RWPE2 (cell line): ENCODE measurements around the gene ACIN1.

Experiments
- ATAC-seq: fragments of 200-7000 bp; cut with Tn5 transposase; 3 replicates; pipeline ENCODE4 v1.9.1; 2021; ENCODE audit warnings: low read depth
- DNase-seq: peaks from one replicate; pipeline ENCODE4 v3.0.0-alpha.2; 2020; ENCODE audit warnings: low spot score
- H3K27ac ChIP-seq: fragments of 450-650 bp; 2 replicates; pipeline ENCODE4 v1.5.1; 2017; ENCODE audit warnings: mild to moderate bottlenecking; ENCODE audit not compliant: poor library complexity, severe bottlenecking
- H3K27me3 ChIP-seq: fragments of 250-450 bp; sonication (Bioruptor Pico); 2 replicates; pipeline ENCODE4 v1.5.1; 2021; ENCODE audit warnings: mild to moderate bottlenecking, moderate library complexity; ENCODE audit not compliant: insufficient read depth, poor library complexity, severe bottlenecking
- H3K36me3 ChIP-seq: fragments of 250-450 bp; sonication (Bioruptor Pico); 2 replicates; pipeline ENCODE4 v1.5.1; 2020; ENCODE audit warnings: low read depth, mild to moderate bottlenecking, moderate library complexity
- H3K4me1 ChIP-seq: fragments of 250-450 bp; sonication (Bioruptor Pico); 2 replicates; pipeline ENCODE4 v1.5.1; 2021; ENCODE audit warnings: mild to moderate bottlenecking, moderate library complexity; ENCODE audit not compliant: insufficient read depth, poor library complexity, severe bottlenecking
- H3K4me3 ChIP-seq: fragments of 250-450 bp; sonication (Bioruptor Pico); 2 replicates; pipeline ENCODE4 v1.5.1; 2021; ENCODE audit warnings: mild to moderate bottlenecking, moderate library complexity; ENCODE audit not compliant: severe bottlenecking
- H3K9me3 ChIP-seq: fragments of 250-450 bp; sonication (Bioruptor Pico); 2 replicates; pipeline ENCODE4 v1.5.1; 2021; ENCODE audit warnings: mild to moderate bottlenecking, moderate library complexity; ENCODE audit not compliant: severe bottlenecking
- TF ChIP-seq, protein P1 (sequence below): fragments of 450-650 bp; IDR thresholded peaks from one replicate; pipeline ENCODE4 v1.5.1; 2017; ENCODE audit warnings: mild to moderate bottlenecking, moderate library complexity; ENCODE audit not compliant: poor library complexity, severe bottlenecking

ACIN1 gene

DNA sequence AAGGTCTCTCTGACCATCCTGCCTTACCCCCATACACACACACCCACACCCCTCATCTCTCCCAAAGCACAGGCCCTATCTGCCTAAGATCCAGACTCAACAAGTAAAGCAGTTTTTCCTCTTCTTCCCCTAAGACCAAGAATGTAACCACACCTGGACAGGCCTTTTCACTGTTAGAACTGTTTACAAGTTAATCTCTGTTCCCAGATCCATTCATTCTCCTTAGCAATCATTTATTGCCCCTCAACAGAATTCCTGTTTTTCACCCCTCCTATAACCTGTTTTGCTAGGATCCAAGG is 11.8 kb upstream of the ACIN1 start:
- no peak overlapping the region for H3K4me3 ChIP-seq
- H3K9me3 ChIP-seq: no peaks in the 10 kb centered on the region
- H3K27ac ChIP-seq: no peak overlapping the region
- TF ChIP-seq, protein P1, sequence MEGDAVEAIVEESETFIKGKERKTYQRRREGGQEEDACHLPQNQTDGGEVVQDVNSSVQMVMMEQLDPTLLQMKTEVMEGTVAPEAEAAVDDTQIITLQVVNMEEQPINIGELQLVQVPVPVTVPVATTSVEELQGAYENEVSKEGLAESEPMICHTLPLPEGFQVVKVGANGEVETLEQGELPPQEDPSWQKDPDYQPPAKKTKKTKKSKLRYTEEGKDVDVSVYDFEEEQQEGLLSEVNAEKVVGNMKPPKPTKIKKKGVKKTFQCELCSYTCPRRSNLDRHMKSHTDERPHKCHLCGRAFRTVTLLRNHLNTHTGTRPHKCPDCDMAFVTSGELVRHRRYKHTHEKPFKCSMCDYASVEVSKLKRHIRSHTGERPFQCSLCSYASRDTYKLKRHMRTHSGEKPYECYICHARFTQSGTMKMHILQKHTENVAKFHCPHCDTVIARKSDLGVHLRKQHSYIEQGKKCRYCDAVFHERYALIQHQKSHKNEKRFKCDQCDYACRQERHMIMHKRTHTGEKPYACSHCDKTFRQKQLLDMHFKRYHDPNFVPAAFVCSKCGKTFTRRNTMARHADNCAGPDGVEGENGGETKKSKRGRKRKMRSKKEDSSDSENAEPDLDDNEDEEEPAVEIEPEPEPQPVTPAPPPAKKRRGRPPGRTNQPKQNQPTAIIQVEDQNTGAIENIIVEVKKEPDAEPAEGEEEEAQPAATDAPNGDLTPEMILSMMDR: no peak
- H3K36me3 ChIP-seq: no peaks in the 10 kb centered on the region
- DNase-seq (no peak), ATAC-seq (no peak)
- no peaks in the 10 kb centered on the region for H3K27me3 ChIP-seq
- H3K4me1 ChIP-seq: no peaks in the 10 kb centered on the region

DNA sequence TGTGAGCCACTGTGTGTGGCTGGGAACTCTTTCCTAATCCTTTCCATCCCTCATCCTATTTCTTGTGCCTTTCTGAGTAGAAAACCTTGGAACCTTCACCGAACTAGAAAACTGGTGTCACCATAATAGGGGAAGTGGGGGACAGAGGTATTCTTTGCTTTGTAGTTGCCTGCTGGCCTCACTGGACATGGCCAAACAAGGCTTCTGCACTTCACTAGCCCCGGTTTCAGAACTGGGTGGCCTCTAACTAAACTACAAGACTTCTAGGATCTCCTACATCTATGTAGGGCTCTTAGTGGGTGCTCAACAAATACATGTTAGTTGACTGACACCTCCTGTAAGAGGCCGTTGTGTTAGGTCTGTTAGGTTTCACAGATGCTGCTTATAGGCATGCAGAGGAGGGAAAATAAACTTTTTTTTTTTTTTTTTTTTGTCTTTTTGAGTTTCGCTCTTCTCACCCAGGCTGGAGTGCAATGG is 10.4 kb upstream of the ACIN1 start:
- no peak overlapping the region for H3K4me3 ChIP-seq
- TF ChIP-seq, protein P1: no peak
- DNase-seq: no peak
- H3K9me3 ChIP-seq: no peaks in the 10 kb centered on the region
- no peaks in the 10 kb centered on the region for H3K4me1 ChIP-seq
- no peak for ATAC-seq
- H3K36me3 ChIP-seq: no peaks in the 10 kb centered on the region
- H3K27me3 ChIP-seq: no peaks in the 10 kb centered on the region
- no peak overlapping the region for H3K27ac ChIP-seq

DNA sequence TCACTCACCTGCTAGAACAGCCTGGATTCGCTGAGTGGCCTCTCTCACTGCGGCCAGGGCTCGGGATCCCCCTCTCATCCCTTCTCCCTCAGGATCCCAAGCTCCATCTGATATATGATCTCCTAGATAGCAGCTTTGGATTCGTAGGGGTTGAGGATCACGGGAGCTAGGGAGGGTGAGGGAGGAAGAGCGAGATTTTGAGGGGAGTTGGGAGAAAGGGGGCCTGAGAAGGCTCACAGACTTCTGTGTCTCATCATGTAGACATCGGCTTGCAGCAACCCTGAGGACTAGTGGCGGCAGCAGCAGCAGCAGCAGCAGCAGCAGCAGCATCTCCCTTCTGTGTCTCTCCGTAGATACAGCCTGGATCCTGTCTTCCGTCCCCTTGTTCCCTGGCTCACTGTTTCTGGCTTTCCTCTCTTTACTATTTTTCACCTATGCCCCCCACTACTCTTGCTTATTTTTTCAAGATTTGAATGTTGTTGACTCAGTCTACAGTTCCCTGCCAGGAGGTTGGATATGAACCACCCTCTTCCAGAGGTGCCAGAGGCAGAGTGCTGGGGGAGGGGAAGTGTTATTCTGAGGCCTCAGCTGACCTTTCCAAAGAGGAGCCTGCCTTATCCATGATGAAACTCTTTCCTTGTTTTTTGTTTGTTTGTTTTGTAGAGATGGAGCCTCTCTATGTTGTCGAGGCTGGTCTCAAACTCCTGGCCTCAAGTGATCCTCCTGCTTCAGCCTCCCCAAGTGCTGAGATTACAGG is 9.8 kb upstream of the ACIN1 start, which contains the start of gene CIROP:
Gene CIROP, minus strand, starts transcription at position 399 of the 757 bp plus-strand sequence. Its CDS starts 69 bp downstream, at position 330.
- Histone ChIP-seq H3K36me3 (no peaks in the 10 kb centered on the region), H3K4me3 (no peak within 1 kb of the TSS), H3K9me3 (no peaks in the 10 kb centered on the region), H3K4me1 (no peaks in the 10 kb centered on the region), H3K27me3 (no peaks in the 10 kb centered on the region), H3K27ac (no peak within 1 kb of the TSS)
- DNase-seq (no peak), ATAC-seq (no peak)
- TF ChIP-seq, protein P1: no peak

DNA sequence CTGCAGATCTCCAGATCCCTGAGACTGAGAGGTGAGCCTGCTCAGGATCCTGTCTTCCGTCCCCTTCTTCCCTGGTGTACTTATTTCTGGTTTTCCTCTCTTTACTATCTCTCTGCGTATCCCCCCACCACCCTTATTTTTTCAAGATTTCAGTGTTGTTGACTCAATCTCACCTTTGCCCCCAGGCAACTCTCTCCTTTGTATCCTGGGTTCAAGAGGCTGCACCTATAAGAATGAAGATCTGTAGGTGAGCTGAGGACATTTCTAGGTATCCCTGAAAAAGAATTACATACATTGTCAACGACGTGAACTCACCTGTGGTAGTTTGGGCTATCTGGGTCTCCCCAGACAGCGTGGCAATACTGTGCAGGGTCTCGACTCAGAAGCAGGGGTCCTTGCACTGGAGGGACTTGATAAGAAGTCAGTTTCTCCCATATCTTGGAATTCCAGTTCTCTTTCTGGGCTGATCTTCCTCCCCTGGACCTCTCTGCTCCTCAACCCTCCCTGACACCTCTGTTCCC is 9.2 kb upstream of the ACIN1 start:
- no peak for ATAC-seq
- Histone ChIP-seq H3K4me3 (no peak overlapping the region), H3K4me1 (no peaks in the 10 kb centered on the region), H3K36me3 (peaks cover 2% of the 10 kb centered on the region), H3K27ac (no peak overlapping the region), H3K9me3 (no peaks in the 10 kb centered on the region), H3K27me3 (no peaks in the 10 kb centered on the region)
- no peak for DNase-seq
- TF ChIP-seq, protein P1: no peak

DNA sequence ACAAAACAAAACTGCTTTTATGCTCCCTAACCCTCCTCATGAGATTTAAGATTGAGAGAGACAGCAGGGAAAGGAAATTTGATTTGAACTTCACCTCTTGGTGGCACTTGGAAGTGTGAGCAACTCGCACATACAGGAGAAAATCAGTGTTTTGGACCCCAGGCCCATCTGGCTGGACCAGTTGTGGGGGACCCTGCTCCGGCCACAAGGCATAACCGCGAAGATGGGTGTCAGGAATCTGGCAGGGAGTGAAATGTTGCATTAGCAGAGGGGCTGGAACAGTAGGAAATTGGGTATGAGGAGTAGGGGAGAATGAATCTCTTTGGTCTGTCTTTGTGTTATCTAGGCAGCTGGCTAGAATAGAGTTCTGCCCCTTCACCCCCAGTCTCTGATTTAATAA is 8.6 kb upstream of the ACIN1 start:
- no peaks in the 10 kb centered on the region for H3K27me3 ChIP-seq
- H3K27ac ChIP-seq: no peak overlapping the region
- peaks cover 7% of the 10 kb centered on the region for H3K36me3 ChIP-seq
- TF ChIP-seq, protein P1: no peak
- ATAC-seq: no peak
- no peak for DNase-seq
- no peaks in the 10 kb centered on the region for H3K4me1 ChIP-seq
- no peak overlapping the region for H3K4me3 ChIP-seq
- H3K9me3 ChIP-seq: no peaks in the 10 kb centered on the region
